ENCODE measurements around the gene SLC6A2.

- TF ChIP-seq CTCF (IDR thresholded peaks at IDR 0.05) (no peak), POLR2A (IDR thresholded peaks at IDR 0.05) (no peak), EP300 (IDR thresholded peaks at IDR 0.05) (no peak)
Observed at GRCh38 chr16:55728797-55729196, 73.0 kb downstream of the SLC6A2 start.
